K562 (cell line): Measurements from ENCODE around the gene STON2. TPM values are rescaled to one million over a fixed set of nuclear protein-coding genes. Genes with fewer than 3 reads are reported as not detected.

Experiments used
- ATAC-seq: fragments of 200-7000 bp; cut with Tn5 transposase; 3 replicates; pipeline ENCODE4 v1.9.1; 2020; ENCODE audit warnings: moderate library complexity
- BruUV-seq: library from RNA; stranded (reverse); fragments of 400-500 nt; replicated peaks from 2 replicates; lab custom pipeline; 2021; lab: Mats Ljungman, UMichigan
- CTCF ChIA-PET: fragments of 300-600 bp; formaldehyde crosslinking; extraction: SDS; loops from one replicate; lab custom pipeline; 2021; ENCODE audit warnings: low intra/inter-chr PET ratio; lab: Yijun Ruan, JAX
- POLR2A ChIA-PET: fragments of 300-600, 350-650 bp; sonication (Branson Sonifier 250); formaldehyde crosslinking; extraction: SDS; loops from one replicate; lab custom pipeline; 2021; ENCODE audit warnings: antibody characterized with exemption, inconsistent platforms; lab: Yijun Ruan, JAX
- DNase-seq, 4 experiments: peaks; one replicate each; pipeline versions ENCODE4 v3.0.0 to v3.0.0-alpha.2; 2011 to 2018; ENCODE audit warnings: low spot score in 3 of 4, mixed read lengths in 3 of 4; ENCODE audit errors: extremely low read depth in 1 of 4
- FAIRE-seq: peaks from 2 replicates; lab custom pipeline; 2011; peaks lifted over from hg19 to GRCh38; lab: Jason Lieb, UNC
- H2AFZ ChIP-seq: 2 replicates; pipeline ENCODE4 v1.6.0; 2011; ENCODE audit warnings: low read depth, low read length, control low read depth, inconsistent platforms
- H3K27ac ChIP-seq: fragments of 200-600 bp; 3 replicates; pipeline ENCODE4 v1.8.0; 2011; ENCODE audit warnings: low read depth, mild to moderate bottlenecking, control low read depth, inconsistent platforms, low read length, moderate library complexity, mixed read lengths; ENCODE audit errors: extremely low read depth
- H3K27me3 ChIP-seq, 2 experiments: fragments of 300-600 bp in 1 of 2; 2 replicates in 1 of 2; 3 replicates in 1 of 2; pipeline versions ENCODE4 v1.6.0 to v1.8.0; 2011; ENCODE audit warnings: inconsistent platforms in 2 of 2, low read length in 2 of 2, mild to moderate bottlenecking in 1 of 2, mixed read lengths in 1 of 2, moderate library complexity in 1 of 2; ENCODE audit not compliant: control insufficient read depth in 2 of 2, insufficient read depth in 2 of 2
- H3K36me3 ChIP-seq: fragments of 300-600 bp; 3 replicates; pipeline ENCODE4 v1.8.0; 2011; ENCODE audit warnings: mild to moderate bottlenecking, low read length, inconsistent platforms; ENCODE audit not compliant: control insufficient read depth, insufficient read depth
- H3K4me1 ChIP-seq, 2 experiments: fragments of 200-600 bp in 1 of 2; replicated peaks in 1 of 2; 2 replicates in 1 of 2; 3 replicates in 1 of 2; pipeline versions ENCODE4 v1.5.1 to v1.8.0; 2011; ENCODE audit warnings: inconsistent platforms in 2 of 2, low read length in 2 of 2, mild to moderate bottlenecking in 1 of 2, mixed read lengths in 1 of 2, moderate library complexity in 1 of 2; ENCODE audit not compliant: control insufficient read depth in 2 of 2, insufficient read depth in 2 of 2
- H3K4me2 ChIP-seq: 2 replicates; pipeline ENCODE4 v1.6.1; 2011; ENCODE audit warnings: low read length, control low read depth, inconsistent platforms, mixed read lengths; ENCODE audit not compliant: insufficient read depth
- H3K4me3 ChIP-seq: fragments of 200-600 bp; sonication (generic), shearing (Covaris generic); 2 replicates; pipeline ENCODE4 v1.5.1; 2016; ENCODE audit warnings: control low read depth, inconsistent platforms
- H3K79me2 ChIP-seq: fragments of 200-600 bp; 3 replicates; pipeline ENCODE4 v1.8.0; 2011; ENCODE audit warnings: low read length, inconsistent platforms; ENCODE audit not compliant: control insufficient read depth, insufficient read depth
- H3K9ac ChIP-seq, 2 experiments: 2 replicates each; pipeline versions ENCODE4 v1.6.0 to v1.6.1; 2011; ENCODE audit warnings: low read depth in 2 of 2, low read length in 2 of 2, control low read depth in 1 of 2, inconsistent platforms in 1 of 2, mild to moderate bottlenecking in 1 of 2, mixed read lengths in 1 of 2; ENCODE audit not compliant: insufficient read depth in 1 of 2
- H3K9me1 ChIP-seq: one replicate; pipeline ENCODE4 v1.6.0; 2011; ENCODE audit warnings: inconsistent platforms, mild to moderate bottlenecking, low read length, moderate library complexity; ENCODE audit not compliant: control insufficient read depth, insufficient read depth
- H3K9me3 ChIP-seq: replicated peaks from 2 replicates; pipeline ENCODE4 v1.5.1; 2011; ENCODE audit warnings: low read depth, low read length, inconsistent platforms; ENCODE audit not compliant: control insufficient read depth, insufficient read depth
- H4K20me1 ChIP-seq: replicated peaks from 2 replicates; pipeline ENCODE4 v1.6.1; 2011; ENCODE audit warnings: low read length, inconsistent platforms, mixed read lengths; ENCODE audit not compliant: control insufficient read depth, insufficient read depth
- ARHGAP35 ChIP-seq: fragments of 450-650 bp; IDR thresholded peaks from 2 replicates; pipeline ENCODE4 v1.6.1; 2018; ENCODE audit not compliant: partially characterized antibody
- ATF1 ChIP-seq, 2 experiments: fragments of 450-650 bp in 1 of 2; IDR thresholded peaks; 2 replicates each; pipeline ENCODE4 v1.6.1; 2016; ENCODE audit warnings: missing compliant biosample characterization in 1 of 2, missing genetic modification characterization in 1 of 2
- BACH1 ChIP-seq: fragments of 200-800 bp; sonication (Bioruptor generic); IDR thresholded peaks from 2 replicates; pipeline ENCODE4 v1.6.1; 2016; ENCODE audit warnings: missing genetic modification characterization, missing compliant biosample characterization
- CBX5 ChIP-seq: IDR thresholded peaks from 2 replicates; pipeline ENCODE4 v1.6.1; 2014; ENCODE audit warnings: low read depth, borderline replicate concordance
- DIDO1 ChIP-seq: fragments of 450-650 bp; IDR thresholded peaks from 2 replicates; pipeline ENCODE4 v1.6.1; 2016; ENCODE audit warnings: low read depth, missing biosample characterization, missing genetic modification characterization
- DPF2 ChIP-seq: fragments of 450-650 bp; IDR thresholded peaks from 2 replicates; pipeline ENCODE4 v1.6.1; 2016
- E2F3 ChIP-seq: fragments of 250-450 bp; sonication (Bioruptor Pico); IDR thresholded peaks from 2 replicates; pipeline ENCODE4 v1.4.0; 2020; ENCODE audit warnings: mild to moderate bottlenecking
- EHMT2 ChIP-seq: fragments of 450-650 bp; IDR thresholded peaks from 2 replicates; pipeline ENCODE4 v1.6.1; 2018; ENCODE audit warnings: antibody characterized with exemption
- HIVEP1 ChIP-seq: fragments of 250-450 bp; sonication (Bioruptor Pico); IDR thresholded peaks from 2 replicates; pipeline ENCODE4 v1.4.0; 2020; ENCODE audit warnings: mild to moderate bottlenecking
- HNRNPL ChIP-seq: fragments of 200-400 bp; formaldehyde crosslinking; IDR thresholded peaks from 2 replicates; pipeline ENCODE4 v1.6.1; 2017; ENCODE audit warnings: low read depth, mild to moderate bottlenecking, low read length
- MTA2 ChIP-seq: fragments of 450-650 bp; IDR thresholded peaks from 2 replicates; pipeline ENCODE4 v1.6.1; 2016; ENCODE audit warnings: low read depth
- NFIX ChIP-seq: fragments of 250-450 bp; sonication (Bioruptor Pico); IDR thresholded peaks from 2 replicates; pipeline ENCODE4 v1.4.0; 2020; ENCODE audit warnings: low read depth, mild to moderate bottlenecking, moderate library complexity
- NR4A1 ChIP-seq, 2 experiments: fragments of 250-450 bp in 1 of 2; fragments of 450-650 bp in 1 of 2; sonication (Bioruptor Pico) in 1 of 2; IDR thresholded peaks; 2 replicates each; pipeline versions ENCODE4 v1.4.0 to v1.6.1; 2016 to 2020; ENCODE audit warnings: mild to moderate bottlenecking in 2 of 2, missing compliant biosample characterization in 1 of 2, missing genetic modification characterization in 1 of 2, moderate library complexity in 1 of 2
- SIN3B ChIP-seq: fragments of 450-650 bp; IDR thresholded peaks from 2 replicates; pipeline ENCODE4 v1.6.1; 2017; ENCODE audit warnings: low read depth, mild to moderate bottlenecking, moderate library complexity
- THRB ChIP-seq: fragments of 450-650 bp; formaldehyde crosslinking; conservative IDR thresholded peaks from 2 replicates; pipeline ENCODE4 v1.4.0; 2022; ENCODE audit warnings: mild to moderate bottlenecking, missing genetic modification characterization
- TRIM28 ChIP-seq: fragments of 450-650 bp; IDR thresholded peaks from 2 replicates; pipeline ENCODE4 v1.6.1; 2017
- ZNF175 ChIP-seq: fragments of 200-800 bp; sonication (Bioruptor generic); IDR thresholded peaks from 2 replicates; pipeline ENCODE4 v1.6.1; 2016; ENCODE audit warnings: low read depth, mild to moderate bottlenecking, missing genetic modification characterization, missing compliant biosample characterization
- ZNF184 ChIP-seq: sonication (generic); formaldehyde crosslinking; IDR thresholded peaks from 2 replicates; pipeline ENCODE4 v1.5.0; 2020; ENCODE audit warnings: missing genetic modification reagents
- ZNF232 ChIP-seq: sonication (generic); formaldehyde crosslinking; IDR thresholded peaks from 2 replicates; pipeline ENCODE4 v1.8.0; 2022; ENCODE audit warnings: mild to moderate bottlenecking, missing genetic modification reagents
- ZNF586 ChIP-seq: fragments of 450-650 bp; formaldehyde crosslinking; conservative IDR thresholded peaks from 2 replicates; pipeline ENCODE4 v1.4.0; 2020; ENCODE audit warnings: mild to moderate bottlenecking, moderate library complexity
- ZNF668 ChIP-seq: fragments of 250-450 bp; sonication (Bioruptor Pico); IDR thresholded peaks from 2 replicates; pipeline ENCODE4 v1.8.0; 2022; ENCODE audit warnings: mild to moderate bottlenecking, inconsistent platforms
- WGBS: fragments of 100-300 bp; shearing (Covaris generic); methylation state at CpG from one replicate; pipeline ENCODE4 v1.1.6; 2016; ENCODE audit warnings: low coverage, mixed read lengths; ENCODE audit not compliant: insufficient coverage; ENCODE audit errors: missing lambda C conversion rate; 5-methylcytosine and 5-hydroxymethylcytosine counted together
- in situ Hi-C: fragments of 300-500 bp; cut with MboI; formaldehyde crosslinking; loops from 4 replicates; pipeline ENCODE4 v1.15.0; 2018; ENCODE audit warnings: inconsistent platforms, mixed read lengths
- intact Hi-C: fragments of 100-400 bp; cut with micrococcal nuclease; formaldehyde crosslinking; loops from 2 replicates; pipeline ENCODE4 v1.14.2; 2022
- polyA plus RNA-seq, 8 experiments: library from polyadenylated mRNA; depleted of rRNA in 4 of 8; stranded (reverse) in 5 of 8; unstranded in 3 of 8; fragments of >200 nt; fragmentation: Nextera tagmentation in 2 of 8; fragmentation: Illumina TruSeq in 1 of 8; extraction: Ambion mirVana in 2 of 8; extraction: Trizol in 1 of 8; gene quantifications; 2 replicates each; pipeline versions ENCODE4 v1.2.1 to v1.2.3, GENCODE V29; 2011 to 2014; ENCODE audit warnings: inconsistent platforms in 1 of 8, missing spikeins in 1 of 8
- total RNA-seq, 7 experiments: library from RNA; depleted of rRNA in 6 of 7; stranded (reverse); fragments of >200 nt in 6 of 7; fragmentation: Illumina TruSeq in 2 of 7; extraction: Trizol in 2 of 7; gene quantifications; 2 replicates each; pipeline versions ENCODE4 v1.2.1 to v1.2.3, GENCODE V29; 2011 to 2021; ENCODE audit warnings: low replicate concordance in 1 of 7
- TF ChIP-seq, protein P1 (sequence below): fragments of 450-650 bp; formaldehyde crosslinking; IDR thresholded peaks from 2 replicates; pipeline ENCODE4 v1.4.0; 2020; ENCODE audit warnings: mild to moderate bottlenecking, moderate library complexity

The STON2 gene
- total and polyA plus RNA-seq, 9 of the 15 experiments (the other 6 are each of a cell fraction or from before 2014, with no cell fraction given) = 7.8 to 99.3 (median 53.5) TPM

DNA sequence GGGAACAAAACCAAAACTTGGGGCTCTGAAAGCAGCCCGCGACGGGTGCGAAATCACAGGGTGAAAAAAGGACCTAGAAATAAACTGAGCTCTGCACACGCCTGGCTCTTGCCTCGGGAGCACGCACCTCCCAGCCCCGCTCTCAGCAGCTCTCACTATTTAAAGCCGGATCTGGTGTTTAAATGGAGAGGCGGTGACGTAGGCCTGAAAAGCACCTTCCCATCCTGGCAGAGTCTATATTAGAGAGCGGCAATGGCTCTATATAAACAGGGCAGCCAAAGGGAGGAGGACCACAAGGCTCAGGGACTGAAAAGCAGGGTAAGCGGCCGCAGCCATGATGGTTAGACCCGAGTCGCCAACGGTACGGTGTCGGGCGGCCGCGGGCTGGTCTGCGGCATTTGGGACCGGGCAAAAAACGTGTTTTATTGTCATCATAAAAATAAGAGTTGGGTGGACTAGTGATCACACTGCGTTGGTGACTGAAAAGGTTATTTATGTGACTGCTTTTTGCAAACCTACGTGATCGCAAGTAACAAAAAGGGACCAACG, 180.8 kb downstream of the STON2 start:
- 0 out of 2 replicates have a peak overlapping the region, but pooled peaks have one; percentile 29 for H2AFZ ChIP-seq
- peak; percentile 85 for FAIRE-seq
- peaks cover 66% of the 10 kb centered on the region for H3K79me2 ChIP-seq
- peaks cover 24% of the 10 kb centered on the region for H3K36me3 ChIP-seq
- in situ Hi-C loops (no loop called here), intact Hi-C loops (loop anchor here (5.0 kb wide), 2 partner anchors 48 to 313 kb away; partner anchors contain the start of gene SEL1L)
- H3K9ac ChIP-seq = peak overlapping the region; percentile 96 to 98
- peak overlapping the region; percentile 65 for H3K4me3 ChIP-seq
- peak overlapping the region; percentile 90 for H3K27ac ChIP-seq
- H3K4me2 ChIP-seq = peak overlapping the region; percentile 74
- ChIA-PET CTCF (no interaction called here), POLR2A (interaction anchor here (0.6 to 1.3 kb wide), 12 partner anchors 9 to 253 kb away, joined by 3 to 5 read pairs (median 3); no protein-coding TSS in a partner anchor)
- DNase-seq = peak; percentile 10 to 81 (median 26)
- no peaks in the 10 kb centered on the region for H3K9me1 ChIP-seq
- H3K27me3 ChIP-seq = no peaks in the 10 kb centered on the region
- no peaks in the 10 kb centered on the region for H4K20me1 ChIP-seq
- BruUV-seq = TSS peak; percentile 61
- no peaks in the 10 kb centered on the region for H3K9me3 ChIP-seq
- ATAC-seq = peak; percentile 68
- H3K4me1 ChIP-seq = peaks cover 3 to 17% of the 10 kb centered on the region in 2 experiments
- WGBS = 0% methylated on average over 19 of the region's 29 CpGs
- TF ChIP-seq ATF1 (CRISPR knock-in tag; IDR thresholded peaks at IDR 0.05) (no peak), ATF1 (tag; IDR thresholded peaks at IDR 0.05) (peak; percentile 73), DIDO1 (no peak), HIVEP1 (CRISPR knock-in tag) (no peak), HNRNPL (no peak), THRB (no peak), TRIM28 (no peak), ARHGAP35 (no peak), DPF2 (no peak), NR4A1 (CRISPR knock-in tag; IDR thresholded peaks at IDR 0.05) (no peak), NR4A1 (tag; IDR thresholded peaks at IDR 0.05) (no peak), SIN3B (no peak), ZNF668 (CRISPR knock-in tag) (no peak), EHMT2 (no peak), ZNF232 (CRISPR knock-in tag) (0 out of 2 replicates have a peak, but pooled peaks have one; percentile 30), CBX5 (no peak), ZNF175 (no peak), ZNF586 (no peak), E2F3 (CRISPR knock-in tag) (no peak), BACH1 (tag) (no peak), NFIX (CRISPR knock-in tag) (no peak), MTA2 (no peak), ZNF184 (CRISPR knock-in tag) (no peak)
- TF ChIP-seq, protein P1, sequence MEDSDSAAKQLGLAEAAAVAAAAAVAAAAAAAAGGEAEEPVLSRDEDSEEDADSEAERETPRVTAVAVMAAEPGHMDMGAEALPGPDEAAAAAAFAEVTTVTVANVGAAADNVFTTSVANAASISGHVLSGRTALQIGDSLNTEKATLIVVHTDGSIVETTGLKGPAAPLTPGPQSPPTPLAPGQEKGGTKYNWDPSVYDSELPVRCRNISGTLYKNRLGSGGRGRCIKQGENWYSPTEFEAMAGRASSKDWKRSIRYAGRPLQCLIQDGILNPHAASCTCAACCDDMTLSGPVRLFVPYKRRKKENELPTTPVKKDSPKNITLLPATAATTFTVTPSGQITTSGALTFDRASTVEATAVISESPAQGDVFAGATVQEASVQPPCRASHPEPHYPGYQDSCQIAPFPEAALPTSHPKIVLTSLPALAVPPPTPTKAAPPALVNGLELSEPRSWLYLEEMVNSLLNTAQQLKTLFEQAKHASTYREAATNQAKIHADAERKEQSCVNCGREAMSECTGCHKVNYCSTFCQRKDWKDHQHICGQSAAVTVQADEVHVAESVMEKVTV (CRISPR knock-in tag) = no peak
